Dedifferentiated amniotic fluid mesenchymal stem cell (primary cell): Measurements from ENCODE around the gene PRSS21.

Experiments
- DNase-seq: peaks from one replicate; pipeline ENCODE4 v3.0.0-alpha.2; 2016; ENCODE audit errors: extremely low spot score

PRSS21 gene

DNA sequence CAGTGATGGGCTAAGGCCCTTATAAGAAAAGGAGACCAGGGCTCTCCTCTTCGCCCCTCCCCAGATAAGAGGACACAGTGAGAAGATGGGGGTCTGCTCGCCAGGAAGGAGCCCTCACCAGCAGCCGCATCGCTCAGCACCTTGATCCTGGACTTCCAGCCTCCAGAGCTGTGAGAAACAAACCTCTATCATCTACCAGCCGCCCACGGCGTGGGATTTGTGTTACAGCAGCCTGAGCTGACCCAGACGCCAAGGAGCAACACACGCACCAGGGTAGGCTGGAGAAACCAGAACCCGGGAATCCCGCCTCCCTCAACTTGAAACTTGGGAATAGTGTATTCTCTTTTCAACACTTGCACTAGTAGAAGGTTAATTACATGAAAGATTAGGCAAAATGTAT lies 8.9 kb downstream of the PRSS21 start:
- DNase-seq, result no peak

DNA sequence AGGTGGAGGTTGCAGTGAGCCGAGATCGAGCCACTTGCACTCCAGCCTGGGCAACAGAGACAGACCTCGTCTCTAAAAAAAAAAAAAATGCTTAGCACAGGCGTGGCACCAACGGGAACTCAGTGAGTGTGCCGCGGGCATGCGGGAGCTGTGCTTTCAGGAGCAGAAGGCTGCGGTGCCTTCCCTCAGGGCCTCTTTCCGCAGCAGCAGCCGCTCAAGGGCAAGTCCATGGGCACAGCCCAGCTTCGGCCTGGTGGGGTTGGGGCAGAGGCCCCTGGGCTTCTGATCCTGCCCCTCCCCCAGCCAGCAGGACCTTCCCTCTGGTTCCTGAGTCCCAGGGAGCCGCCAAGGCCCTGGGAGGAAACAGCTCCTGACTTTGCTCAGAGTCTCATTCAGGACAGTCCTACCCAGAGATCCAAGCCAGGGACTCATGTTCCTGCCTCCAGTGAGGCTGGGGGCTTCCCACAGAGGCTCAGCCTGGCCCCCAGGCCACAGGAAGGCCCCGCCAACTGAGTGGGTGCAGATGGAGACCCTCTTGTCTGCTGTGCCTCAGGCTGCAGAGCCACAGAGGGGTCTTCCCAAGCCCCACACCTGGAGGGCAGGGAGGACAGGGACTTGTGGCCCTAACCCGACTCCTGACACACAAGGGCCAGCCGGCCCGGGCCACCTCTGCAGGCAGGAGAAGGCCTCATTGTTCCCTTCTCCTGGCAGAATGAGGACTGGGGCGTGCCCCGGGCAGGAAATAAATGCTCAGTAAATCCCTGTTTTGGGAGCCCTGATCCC lies 9.7 kb downstream of the PRSS21 start:
- no peak for DNase-seq

- DNase-seq, result no peak
Measured at GRCh38 chr16:2827374-2827791, 10.3 kb downstream of the PRSS21 start.

- DNase-seq, result no peak
Measured at GRCh38 chr16:2827831-2828520, 10.9 kb downstream of the PRSS21 start.

DNA sequence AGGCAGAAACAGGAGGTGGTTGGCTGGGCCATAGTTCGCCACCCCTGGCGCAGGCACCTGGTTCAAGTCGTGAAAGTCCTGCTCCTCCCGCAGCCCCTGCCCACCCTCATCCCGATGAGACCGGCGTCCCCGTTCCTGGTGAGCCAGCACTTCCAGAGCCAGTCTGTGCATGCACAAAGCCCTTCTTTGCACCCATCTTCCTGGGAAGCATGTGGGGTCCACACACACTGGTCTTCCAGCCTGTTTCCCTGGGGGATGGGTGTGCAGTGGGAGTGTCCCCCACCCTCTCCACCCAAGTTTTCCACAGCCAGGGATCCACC lies 11.4 kb downstream of the PRSS21 start:
- DNase-seq, result no peak

GRCh38 chr16:2828876-2829430 lies 11.9 kb downstream of the PRSS21 start:
- DNase-seq, result no peak

GRCh38 chr16:2829501-2830354 lies 12.7 kb downstream of the PRSS21 start, which contains the start of gene ZG16B:
Gene ZG16B, plus strand, starts transcription at chr16:2830303. Its CDS starts 139 bp downstream, at chr16:2830442.
- DNase-seq, result no peak

- DNase-seq, result no peak
Measured at GRCh38 chr16:2830355-2830695, 13.3 kb downstream of the PRSS21 start.

GRCh38 chr16:2831203-2831602 lies 14.2 kb downstream of the PRSS21 start:
- no peak for DNase-seq

- no peak for DNase-seq
Measured at GRCh38 chr16:2833776-2834175, 16.7 kb downstream of the PRSS21 start.

DNA sequence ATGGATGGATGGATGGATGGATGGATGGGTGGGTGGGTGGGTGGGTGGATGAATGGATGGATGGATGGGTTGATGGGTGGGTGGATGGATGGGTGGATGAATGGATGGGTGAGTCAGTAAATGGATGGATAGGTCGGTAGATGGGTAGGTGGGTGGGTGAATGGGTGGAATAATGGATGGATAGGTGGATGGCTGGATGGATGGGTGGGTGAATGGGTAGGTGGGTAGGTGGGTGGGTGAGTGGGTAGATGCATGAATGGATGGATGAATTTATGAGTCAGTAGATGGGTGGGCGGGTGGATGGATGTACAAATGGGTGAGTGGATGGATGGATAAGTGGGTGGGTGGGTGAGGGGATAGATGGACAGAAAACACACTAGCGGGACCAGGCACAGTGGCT lies 17.9 kb downstream of the PRSS21 start:
- no peak for DNase-seq

DNA sequence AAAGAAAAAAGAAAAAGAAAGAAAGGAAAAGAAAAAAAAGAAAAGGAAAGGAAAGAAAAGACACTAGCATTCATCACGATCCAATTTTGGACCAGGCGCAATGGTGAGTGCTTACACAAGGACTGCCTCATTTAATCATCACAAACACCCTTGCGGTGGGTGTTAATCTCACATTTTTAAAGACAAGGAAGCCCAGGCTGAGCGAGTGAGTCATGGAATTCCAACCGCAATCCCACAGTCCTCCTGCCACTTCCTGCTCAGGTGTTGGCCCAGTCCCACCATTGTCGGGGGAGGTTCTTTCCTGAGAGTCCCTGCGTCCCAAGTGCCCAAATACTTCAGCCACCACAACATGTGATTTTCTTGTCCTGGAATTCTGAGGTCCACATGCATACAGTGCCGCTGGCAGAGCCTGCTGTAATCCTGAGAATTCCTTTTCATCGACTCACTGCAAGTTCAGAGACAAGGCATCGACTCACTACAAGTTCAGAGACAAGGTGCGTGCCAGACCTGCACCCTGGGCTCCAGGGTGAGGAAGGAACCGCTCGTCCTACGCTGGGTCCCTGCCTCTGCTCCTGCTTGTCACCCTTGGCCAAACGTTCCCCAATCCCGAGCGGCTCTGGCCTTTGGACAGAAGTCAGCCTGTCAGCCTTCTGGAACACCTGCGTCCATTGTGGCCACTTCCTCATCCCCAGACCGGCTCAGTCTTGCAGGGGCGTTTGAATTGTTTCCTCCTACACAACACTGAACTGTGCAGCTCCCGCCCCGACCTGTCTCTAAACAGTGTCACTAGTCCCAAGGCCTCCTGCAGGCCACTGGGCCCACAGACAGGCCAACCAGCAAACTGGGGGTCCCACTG lies 18.8 kb downstream of the PRSS21 start:
- peak; percentile 76 for DNase-seq

DNA sequence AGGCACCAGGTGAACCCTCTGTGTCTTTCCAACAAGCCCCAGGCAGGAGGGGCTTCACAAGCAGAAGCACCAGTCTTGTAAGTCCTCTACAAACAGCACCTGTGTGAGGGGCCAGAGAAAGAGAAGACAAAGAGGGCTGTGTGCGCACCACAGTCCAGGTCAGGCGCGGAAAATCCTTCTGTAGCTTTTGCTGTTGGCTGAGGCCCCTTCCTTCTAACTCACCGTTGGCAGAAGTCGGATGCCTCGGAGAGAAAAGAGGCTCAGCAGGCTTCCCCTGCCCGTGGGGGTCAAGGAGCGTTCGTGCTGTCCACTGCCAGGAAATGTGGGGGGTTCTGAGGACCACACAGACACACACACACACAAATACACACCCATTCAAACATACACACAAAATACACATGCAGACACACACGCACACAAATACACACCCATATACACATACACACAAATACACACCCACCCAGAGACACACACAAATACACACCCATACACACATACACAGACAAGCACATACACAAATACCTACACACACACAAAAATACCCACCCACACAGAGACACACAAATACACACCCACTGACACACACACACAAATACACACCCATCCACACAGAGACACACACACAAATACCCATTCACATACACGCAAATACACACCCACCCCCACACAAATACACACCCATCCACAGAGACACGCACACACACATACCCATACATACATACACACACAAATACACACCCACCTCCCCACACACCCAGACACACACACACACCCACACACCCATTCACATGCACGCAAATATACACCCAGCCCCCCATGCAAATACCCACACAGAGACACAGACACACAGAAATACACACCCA lies 19.8 kb downstream of the PRSS21 start:
- no peak for DNase-seq

GRCh38 chr16:2838928-2839327 lies 21.9 kb downstream of the PRSS21 start:
- peak; percentile 40 for DNase-seq

DNA sequence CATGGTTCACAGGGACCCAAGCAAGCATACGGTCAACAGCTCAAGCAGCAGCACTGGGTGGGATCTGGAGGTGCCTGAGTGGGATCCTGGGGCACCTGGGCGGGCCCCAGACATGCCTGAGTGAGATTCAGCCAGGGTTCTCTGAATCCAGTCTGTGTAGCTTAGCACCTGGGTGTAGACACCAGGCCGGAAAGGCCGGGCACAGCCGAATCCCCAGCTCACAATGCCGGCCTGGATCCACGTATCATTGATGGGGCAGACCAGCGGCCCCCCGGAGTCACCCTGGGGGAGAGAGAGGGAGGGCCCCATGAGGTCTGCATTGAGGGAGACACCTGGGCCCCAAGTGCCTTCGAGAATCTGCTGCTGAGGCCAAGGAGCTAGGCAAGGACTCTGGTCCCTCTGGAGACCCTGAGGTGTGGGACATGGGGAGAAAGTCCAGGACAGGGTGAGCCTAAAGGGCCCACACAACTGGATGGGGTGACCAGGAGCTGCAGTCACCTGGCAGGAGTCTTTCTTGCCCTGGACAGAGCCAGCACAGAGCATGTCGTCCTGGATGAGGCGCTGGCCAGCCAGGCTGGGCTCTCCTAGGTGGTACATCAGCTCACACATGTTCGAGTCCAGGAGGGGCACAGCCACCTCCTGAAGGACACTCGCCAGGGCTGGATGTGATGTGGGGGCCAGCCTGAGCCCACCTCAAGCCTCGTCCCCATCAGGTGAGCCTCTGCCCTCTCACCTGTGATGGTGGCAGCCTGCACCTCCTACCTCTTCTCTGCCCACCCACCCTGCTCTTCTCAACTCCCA lies 22.8 kb downstream of the PRSS21 start:
- no peak for DNase-seq

GRCh38 chr16:2840914-2841313 lies 23.9 kb downstream of the PRSS21 start:
- DNase-seq, result no peak

GRCh38 chr16:2841606-2842339 lies 24.7 kb downstream of the PRSS21 start:
- DNase-seq, result no peak

- DNase-seq, result no peak
Measured at GRCh38 chr16:2842340-2843000, 25.4 kb downstream of the PRSS21 start.
